BE2C (cell line): ENCODE results near the gene MND1.

ENCODE experiments used
- DNase-seq: peaks from one replicate; pipeline ENCODE4 v3.0.0-alpha.2; 2020
- H3K27me3 ChIP-seq: fragments of 250-450 bp; sonication (Bioruptor Pico); 2 replicates; pipeline ENCODE4 v1.5.1; 2020; ENCODE audit warnings: mild to moderate bottlenecking
- H3K36me3 ChIP-seq: fragments of 250-450 bp; sonication (Bioruptor Pico); 2 replicates; pipeline ENCODE4 v1.5.1; 2020; ENCODE audit warnings: mild to moderate bottlenecking
- H3K4me1 ChIP-seq: fragments of 250-450 bp; sonication (Bioruptor Pico); 2 replicates; pipeline ENCODE4 v1.5.1; 2020
- H3K4me3 ChIP-seq: 2 replicates; pipeline ENCODE4 v1.5.1; 2011; ENCODE audit warnings: low read depth, low read length
- H3K9me3 ChIP-seq: fragments of 250-450 bp; sonication (Bioruptor Pico); 2 replicates; pipeline ENCODE4 v1.5.1; 2020
- TF ChIP-seq, protein P1 (sequence below): IDR thresholded peaks from 2 replicates; pipeline ENCODE4 v1.5.1; 2012; ENCODE audit warnings: mild to moderate bottlenecking, low read depth, low read length

Gene MND1

DNA sequence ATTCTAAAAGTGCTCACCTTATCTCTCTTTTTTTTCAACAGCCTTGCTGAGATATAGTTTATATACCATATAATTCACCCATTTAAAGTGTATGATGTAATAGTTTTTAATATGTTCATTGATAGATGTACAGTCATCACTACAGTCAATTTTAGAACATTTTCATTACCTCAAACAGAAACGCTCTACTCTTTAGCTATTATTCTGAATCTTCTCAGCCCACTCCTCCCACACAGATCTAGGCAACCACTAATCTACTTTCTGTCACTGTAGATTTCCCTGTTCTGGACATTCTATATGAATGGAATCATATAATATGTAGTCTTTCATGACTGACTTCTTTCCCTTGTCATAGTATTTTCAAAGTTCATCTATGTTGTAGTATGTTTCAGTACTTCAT lies 22.6 kb downstream of the MND1 start:
- TF ChIP-seq, protein P1, sequence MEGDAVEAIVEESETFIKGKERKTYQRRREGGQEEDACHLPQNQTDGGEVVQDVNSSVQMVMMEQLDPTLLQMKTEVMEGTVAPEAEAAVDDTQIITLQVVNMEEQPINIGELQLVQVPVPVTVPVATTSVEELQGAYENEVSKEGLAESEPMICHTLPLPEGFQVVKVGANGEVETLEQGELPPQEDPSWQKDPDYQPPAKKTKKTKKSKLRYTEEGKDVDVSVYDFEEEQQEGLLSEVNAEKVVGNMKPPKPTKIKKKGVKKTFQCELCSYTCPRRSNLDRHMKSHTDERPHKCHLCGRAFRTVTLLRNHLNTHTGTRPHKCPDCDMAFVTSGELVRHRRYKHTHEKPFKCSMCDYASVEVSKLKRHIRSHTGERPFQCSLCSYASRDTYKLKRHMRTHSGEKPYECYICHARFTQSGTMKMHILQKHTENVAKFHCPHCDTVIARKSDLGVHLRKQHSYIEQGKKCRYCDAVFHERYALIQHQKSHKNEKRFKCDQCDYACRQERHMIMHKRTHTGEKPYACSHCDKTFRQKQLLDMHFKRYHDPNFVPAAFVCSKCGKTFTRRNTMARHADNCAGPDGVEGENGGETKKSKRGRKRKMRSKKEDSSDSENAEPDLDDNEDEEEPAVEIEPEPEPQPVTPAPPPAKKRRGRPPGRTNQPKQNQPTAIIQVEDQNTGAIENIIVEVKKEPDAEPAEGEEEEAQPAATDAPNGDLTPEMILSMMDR = no peak
- H3K4me1 ChIP-seq = peaks cover 3% of the 10 kb centered on the region; the same call in 1 of the 2 replicates
- H3K9me3 ChIP-seq = no peaks in the 10 kb centered on the region
- no peak overlapping the region for H3K4me3 ChIP-seq
- peaks cover 14% of the 10 kb centered on the region for H3K36me3 ChIP-seq
- no peak for DNase-seq
- H3K27me3 ChIP-seq = no peaks in the 10 kb centered on the region

DNA sequence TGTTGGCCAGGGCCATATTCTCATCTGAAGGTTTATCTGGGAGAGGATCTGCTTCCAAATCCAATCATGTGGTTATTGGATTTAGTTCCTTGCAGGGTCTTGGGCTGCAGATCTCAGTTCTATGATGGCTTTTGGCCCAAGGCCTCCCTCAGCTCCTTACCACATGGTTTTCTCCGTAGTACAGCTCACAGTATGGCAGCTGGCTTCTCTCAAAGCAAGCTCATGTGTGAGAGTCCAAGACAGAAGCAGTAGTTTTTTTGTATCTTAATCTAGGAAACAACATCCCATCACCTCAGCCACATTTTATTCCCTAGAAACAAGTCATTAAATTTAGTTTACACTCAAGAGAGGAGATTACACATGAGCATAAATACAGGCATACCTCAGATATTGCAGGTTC lies 24.5 kb downstream of the MND1 start:
- Histone ChIP-seq H3K4me1 (no peaks in the 10 kb centered on the region), H3K36me3 (peaks cover 14% of the 10 kb centered on the region), H3K9me3 (no peaks in the 10 kb centered on the region), H3K4me3 (no peak overlapping the region), H3K27me3 (no peaks in the 10 kb centered on the region)
- DNase-seq = no peak
- TF ChIP-seq, protein P1 = no peak

DNA sequence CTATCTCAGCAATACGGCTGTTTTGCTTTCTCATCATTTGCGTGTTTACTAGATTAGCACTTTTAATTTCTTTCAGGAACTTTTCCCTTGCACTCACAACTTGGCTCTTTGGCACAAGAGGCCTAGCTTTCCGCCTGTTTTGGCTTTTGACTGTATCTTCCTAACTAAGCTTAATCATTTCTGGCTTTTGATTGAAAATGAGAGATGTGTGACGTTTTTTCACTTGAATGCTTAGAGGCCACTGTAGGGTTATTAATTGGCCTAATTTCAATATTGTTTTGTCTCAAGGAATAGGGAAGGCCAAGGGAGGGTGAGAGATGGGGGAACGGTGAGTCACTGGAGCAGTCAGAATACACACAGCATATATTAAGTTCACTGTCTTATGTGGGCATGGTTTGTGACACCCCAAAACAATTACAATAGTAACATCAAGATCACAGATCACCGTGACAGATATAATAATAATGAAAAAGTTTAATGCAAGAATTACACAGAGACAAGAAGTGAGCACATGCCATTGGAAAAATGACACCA lies 27.3 kb downstream of the MND1 start:
- TF ChIP-seq, protein P1 = no peak
- Histone ChIP-seq H3K9me3 (no peaks in the 10 kb centered on the region), H3K4me3 (no peak overlapping the region), H3K36me3 (peaks cover 14% of the 10 kb centered on the region), H3K4me1 (no peaks in the 10 kb centered on the region), H3K27me3 (no peaks in the 10 kb centered on the region)
- no peak for DNase-seq

DNA sequence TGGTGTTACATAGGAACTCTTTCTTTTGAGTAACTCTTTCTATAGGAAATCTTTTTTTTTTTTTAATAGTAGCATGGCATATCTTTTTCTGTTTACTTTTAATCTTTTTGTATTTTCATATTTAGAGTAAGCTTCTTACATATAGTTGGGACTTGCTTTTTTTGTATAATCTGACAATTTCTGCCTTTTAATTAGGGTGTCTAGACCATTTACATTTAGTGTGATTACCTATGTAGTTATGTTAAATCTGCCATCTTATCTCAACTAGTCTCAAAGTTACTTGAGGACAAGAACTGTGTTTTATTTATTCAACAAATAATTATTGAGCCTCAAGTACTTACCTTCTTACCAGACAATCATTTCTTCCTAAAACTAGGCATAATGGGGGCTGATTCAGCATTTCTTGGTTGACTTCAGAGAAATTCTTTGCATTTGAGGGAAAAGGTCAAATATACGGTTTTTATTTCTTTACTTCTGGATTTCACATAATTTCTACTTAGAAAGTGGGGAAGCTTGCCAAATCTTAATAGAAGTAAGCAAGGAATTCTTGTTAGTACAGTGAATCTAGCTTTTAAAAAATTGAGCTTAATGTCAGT lies 28.6 kb downstream of the MND1 start:
- H3K4me1 ChIP-seq = no peaks in the 10 kb centered on the region
- no peaks in the 10 kb centered on the region for H3K9me3 ChIP-seq
- H3K36me3 ChIP-seq = peaks cover 14% of the 10 kb centered on the region
- TF ChIP-seq, protein P1 = no peak
- no peak overlapping the region for H3K4me3 ChIP-seq
- no peak for DNase-seq
- H3K27me3 ChIP-seq = no peaks in the 10 kb centered on the region

DNA sequence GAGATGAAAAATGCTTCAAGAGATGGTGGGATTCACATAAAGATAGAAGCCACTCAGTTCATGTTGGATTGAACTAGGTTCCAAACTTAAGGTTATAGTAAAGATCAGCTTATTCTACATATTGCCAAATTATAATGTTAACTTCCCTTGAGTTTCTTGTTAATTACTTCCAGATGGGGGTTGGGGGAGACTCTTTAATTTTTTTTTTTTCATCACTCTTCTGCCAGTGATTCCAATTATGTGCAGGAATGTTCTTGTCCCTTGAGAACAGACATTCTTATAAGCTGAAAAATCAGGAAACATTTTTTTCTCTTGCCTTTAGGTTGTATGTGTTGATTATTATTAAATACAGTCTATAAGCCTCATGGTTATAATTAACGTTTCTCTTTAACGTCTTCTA lies 30.0 kb downstream of the MND1 start:
- H3K9me3 ChIP-seq = no peaks in the 10 kb centered on the region
- H3K27me3 ChIP-seq = no peaks in the 10 kb centered on the region
- TF ChIP-seq, protein P1 = no peak
- peaks cover 8% of the 10 kb centered on the region for H3K36me3 ChIP-seq
- H3K4me3 ChIP-seq = no peak overlapping the region
- no peak for DNase-seq
- no peaks in the 10 kb centered on the region for H3K4me1 ChIP-seq

DNA sequence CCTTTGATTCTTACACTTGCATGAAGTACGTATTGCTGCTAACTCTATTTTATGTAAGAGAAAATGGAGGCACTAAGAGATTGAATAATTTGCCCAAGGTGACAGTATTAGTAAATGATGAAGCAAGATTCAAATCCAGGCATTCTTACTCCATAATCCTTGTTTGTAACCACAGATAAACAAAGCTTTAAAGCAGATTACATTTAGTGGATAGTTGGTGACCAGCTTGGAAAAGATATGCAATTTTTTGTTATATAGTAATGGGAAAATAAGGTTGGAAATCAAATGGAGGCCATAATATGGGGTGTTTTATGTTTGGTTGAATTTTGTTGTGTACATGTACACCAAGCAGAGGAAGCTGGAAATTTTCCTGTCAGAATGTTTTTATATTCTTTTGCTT lies 30.8 kb downstream of the MND1 start:
- H3K9me3 ChIP-seq = no peaks in the 10 kb centered on the region
- no peak overlapping the region for H3K4me3 ChIP-seq
- TF ChIP-seq, protein P1 = no peak
- peaks cover 2% of the 10 kb centered on the region for H3K36me3 ChIP-seq
- DNase-seq = no peak
- no peaks in the 10 kb centered on the region for H3K4me1 ChIP-seq
- H3K27me3 ChIP-seq = no peaks in the 10 kb centered on the region
